BJ (cell line): ENCODE data around the gene FUNDC2. TPM values are rescaled to one million over a fixed set of nuclear protein-coding genes. Genes with fewer than 3 reads are reported as not detected.

Source experiments
- CTCF ChIA-PET: fragments of 350-600 bp; formaldehyde crosslinking; extraction: SDS; loops from one replicate; lab custom pipeline; 2021; ENCODE audit warnings: antibody characterized with exemption, inconsistent platforms; lab: Yijun Ruan, JAX
- POLR2A ChIA-PET: fragments of 300-600 bp; sonication (Branson Sonifier 250); formaldehyde crosslinking; extraction: SDS; loops from one replicate; lab custom pipeline; 2021; ENCODE audit warnings: antibody characterized with exemption; lab: Charles Lee
- DNase-seq: peaks from one replicate; pipeline ENCODE4 v3.0.0-alpha.2; 2011; ENCODE audit warnings: low read depth
- H3K27me3 ChIP-seq: 2 replicates; pipeline ENCODE4 v1.6.0; 2011; ENCODE audit warnings: low read length; ENCODE audit not compliant: control insufficient read depth, insufficient read depth
- H3K36me3 ChIP-seq: 2 replicates; pipeline ENCODE4 v1.5.1; 2011; ENCODE audit warnings: low read length; ENCODE audit not compliant: control insufficient read depth, insufficient read depth
- H3K4me3 ChIP-seq: 2 replicates; pipeline ENCODE4 v1.5.1; 2011; ENCODE audit warnings: low read depth, mild to moderate bottlenecking, control low read depth, low read length
- CTCF ChIP-seq: IDR thresholded peaks from 2 replicates; pipeline ENCODE4 v1.5.1; 2011; ENCODE audit warnings: low read depth, mild to moderate bottlenecking, control low read depth, inconsistent platforms, low read length, moderate library complexity; ENCODE audit not compliant: insufficient read depth
- polyA plus RNA-seq: library from polyadenylated mRNA; depleted of rRNA; stranded (reverse); fragments of >200 nt; gene quantifications from 2 replicates; pipeline ENCODE4 v1.2.3, GENCODE V29; 2011

FUNDC2 gene
- polyA plus RNA-seq, 1 experiment: 65.2 TPM

GRCh38 chrX:155046129-155046810 lies 19.6 kb downstream of the FUNDC2 start:
- ChIA-PET CTCF (interaction anchor here (1.7 kb wide), 1 partner anchor 40 kb away, joined by 4 read pairs; no protein-coding TSS in a partner anchor), POLR2A (no interaction called here)
- Histone ChIP-seq H3K36me3 (peaks cover 1% of the 10 kb centered on the region; the same call in 1 of the 2 replicates), H3K4me3 (no peak overlapping the region), H3K27me3 (no peaks in the 10 kb centered on the region)
- DNase-seq: no peak
- no peak for TF ChIP-seq CTCF

GRCh38 chrX:155046811-155047528 lies 20.3 kb downstream of the FUNDC2 start:
- CTCF ChIA-PET: interaction anchor here (1.7 kb wide), 1 partner anchor 40 kb away, joined by 4 read pairs; no protein-coding TSS in a partner anchor
- POLR2A ChIA-PET: no interaction called here

DNA sequence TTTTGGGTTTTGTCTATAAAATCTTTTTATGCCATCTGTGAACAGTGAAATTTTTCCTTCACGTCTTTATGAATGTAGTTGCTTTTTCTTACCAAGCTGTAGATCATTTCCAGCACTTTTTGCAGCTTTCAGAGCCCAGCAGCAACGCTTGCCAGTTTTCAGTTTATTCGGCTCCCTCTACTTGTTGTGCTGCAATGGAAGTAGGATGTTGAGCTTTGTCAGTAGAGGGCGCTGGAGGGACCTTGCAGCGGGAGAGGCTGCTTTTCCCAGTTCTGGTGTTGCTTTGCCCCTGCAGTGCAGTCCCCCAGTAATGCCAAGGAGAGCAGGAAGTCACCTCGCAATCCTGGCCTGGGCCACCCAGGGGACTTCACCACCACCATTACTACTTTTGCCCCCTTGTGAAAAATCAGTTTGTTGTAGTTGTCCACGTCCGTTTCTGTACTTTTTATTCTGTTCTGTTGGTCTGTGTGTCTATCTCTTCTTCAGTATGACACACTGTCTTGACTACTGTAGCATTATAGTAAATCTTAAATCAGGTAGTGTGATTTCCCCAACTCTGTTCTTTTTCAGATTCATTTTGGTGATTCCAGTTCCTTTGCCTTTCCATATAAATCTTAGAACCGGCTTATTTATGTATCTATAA lies 22.5 kb downstream of the FUNDC2 start:
- no peak for DNase-seq
- POLR2A ChIA-PET: no interaction called here
- CTCF ChIA-PET: interaction anchor here (0.8 to 1.2 kb wide), 5 partner anchors 8 to 69 kb away, joined by 3 to 7 read pairs (median 5); no protein-coding TSS in a partner anchor
- peak; percentile 63 for TF ChIP-seq CTCF
- Histone ChIP-seq H3K4me3 (no peak overlapping the region), H3K36me3 (peaks cover 1% of the 10 kb centered on the region; the same call in 1 of the 2 replicates), H3K27me3 (no peaks in the 10 kb centered on the region)

More at GRCh38 chrX:155046811-155047528, 20.3 kb downstream of the FUNDC2 start:
- peaks cover 1% of the 10 kb centered on the region; the same call in 1 of the 2 replicates for H3K36me3 ChIP-seq
- DNase-seq: no peak
- no peak for TF ChIP-seq CTCF
- no peak overlapping the region for H3K4me3 ChIP-seq
- no peaks in the 10 kb centered on the region for H3K27me3 ChIP-seq

DNA sequence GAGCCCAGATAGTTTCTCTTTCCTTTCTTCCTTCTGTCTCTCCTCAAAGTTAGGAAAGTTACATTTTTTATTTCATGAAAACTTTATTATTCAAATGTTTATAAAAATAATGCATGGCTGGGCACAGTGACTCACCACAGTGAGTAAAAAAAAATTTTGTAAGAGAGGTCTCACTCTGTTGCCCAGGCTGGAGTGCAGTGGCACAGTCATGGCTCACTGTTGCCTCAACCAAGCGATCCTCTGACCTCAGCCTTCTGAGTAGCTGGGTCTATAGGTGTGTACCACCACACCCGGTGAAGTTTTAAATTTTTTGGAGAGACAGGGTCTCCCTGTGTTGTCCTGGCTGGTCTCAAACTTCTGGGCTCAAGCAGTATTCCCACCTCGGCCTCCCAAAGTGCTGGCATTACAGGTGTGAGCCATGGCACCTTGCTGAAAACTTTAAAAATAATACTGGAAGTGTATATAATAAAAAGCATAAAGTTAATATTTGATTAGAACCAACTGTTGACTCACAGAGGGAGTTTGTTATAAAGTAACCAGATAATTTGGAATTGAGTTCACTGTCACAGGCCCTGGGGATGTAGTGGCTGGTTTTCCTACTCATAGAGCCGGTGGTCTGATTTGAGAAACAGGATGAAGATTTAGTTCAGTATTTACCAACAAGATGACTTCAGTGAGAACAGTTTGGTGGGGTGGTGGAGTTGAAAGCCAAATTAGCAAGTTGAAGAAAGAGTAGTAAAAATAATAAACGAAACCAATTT lies 26.3 kb downstream of the FUNDC2 start:
- TF ChIP-seq CTCF: no peak
- DNase-seq: no peak

More for the DNA sequence above, 26.3 kb downstream of the FUNDC2 start:
- Histone ChIP-seq H3K27me3 (no peaks in the 10 kb centered on the region), H3K36me3 (no peaks in the 10 kb centered on the region), H3K4me3 (no peak overlapping the region)
- ChIA-PET POLR2A (no interaction called here), CTCF (no interaction called here)
